ENCODE results near the gene OPN1SW.

GRCh38 chr7:128790315-128791041 lies 14.9 kb upstream of the OPN1SW start:
- TF ChIP-seq CTCF (IDR thresholded peaks at IDR 0.05) (no peak), POLR2A (IDR thresholded peaks at IDR 0.05) (no peak), POLR2AphosphoS5 (IDR thresholded peaks at IDR 0.05) (no peak)
